ENCODE results near the gene EFCAB8. TPM values are rescaled to one million over a fixed set of nuclear protein-coding genes. Genes with fewer than 3 reads are reported as not detected.

Gene EFCAB8
- total and polyA plus RNA-seq, 3 experiments from 2014 or later, result 0.35 to 0.69 TPM; not detected in 1

GRCh38 chr20:32891926-32892660 is 33.4 kb downstream of the EFCAB8 start:
- peaks cover 0 to 2% of the 10 kb centered on the region in 2 donors for H3K27me3 Mint-ChIP-seq
- H3K4me3 Mint-ChIP-seq, result no peak overlapping the region
- Histone ChIP-seq H3K27me3 (ENCODE audit: insufficient read depth, low read length, poor library complexity, severe bottlenecking) (no peaks in the 10 kb centered on the region), H3K27ac (ENCODE audit: low read depth, low read length) (no peak overlapping the region), H3K36me3 (ENCODE audit: insufficient read depth, low read length) (no peaks in the 10 kb centered on the region), H3K4me1 (ENCODE audit: insufficient read depth, low read length) (no peaks in the 10 kb centered on the region), H3K9me3 (ENCODE audit: low read length) (no peaks in the 10 kb centered on the region), H3K4me3 (ENCODE audit: low read length) (no peak overlapping the region)
- no peaks in the 10 kb centered on the region for H3K9me3 Mint-ChIP-seq
- no peaks in the 10 kb centered on the region for H3K4me1 Mint-ChIP-seq
- ChIA-PET CTCF (interaction anchor here (1.3 kb wide), 1 partner anchor 10 kb away, joined by 3 read pairs; no protein-coding TSS in a partner anchor), POLR2A (no interaction called here)
- peaks cover 0 to 4% (median under 1%) of the 10 kb centered on the region in 3 donors for H3K36me3 Mint-ChIP-seq
- no peak for DNase-seq
- H3K27ac Mint-ChIP-seq, result peak overlapping the region in 1 of 8 donors; percentile 7

GRCh38 chr20:32893263-32894025 is 34.7 kb downstream of the EFCAB8 start:
- no peak overlapping the region for H3K4me3 ChIP-seq (ENCODE audit: low read length)
- Mint-ChIP-seq H3K4me3 (no peak overlapping the region), H3K36me3 (peaks cover 0 to 4% (median 0%) of the 10 kb centered on the region in 3 donors), H3K4me1 (no peaks in the 10 kb centered on the region), H3K27me3 (peaks cover 0 to 2% of the 10 kb centered on the region in 2 donors), H3K27ac (peak overlapping the region in 1 of 8 donors; percentile 7), H3K9me3 (no peaks in the 10 kb centered on the region)
- no peaks in the 10 kb centered on the region for H3K36me3 ChIP-seq (ENCODE audit: insufficient read depth, low read length)
- no peak for DNase-seq
- no peak overlapping the region for H3K27ac ChIP-seq (ENCODE audit: low read depth, low read length)
- H3K4me1 ChIP-seq (ENCODE audit: insufficient read depth, low read length), result no peaks in the 10 kb centered on the region
- ChIA-PET CTCF (no interaction called here), POLR2A (no interaction called here)
- H3K27me3 ChIP-seq (ENCODE audit: insufficient read depth, low read length, poor library complexity, severe bottlenecking), result no peaks in the 10 kb centered on the region
- no peaks in the 10 kb centered on the region for H3K9me3 ChIP-seq (ENCODE audit: low read length)

GRCh38 chr20:32894026-32894483 is 35.3 kb downstream of the EFCAB8 start:
- no peaks in the 10 kb centered on the region for H3K9me3 ChIP-seq (ENCODE audit: low read length)
- CTCF ChIA-PET, result no interaction called here
- Mint-ChIP-seq H3K27me3 (peaks cover 0 to 2% of the 10 kb centered on the region in 2 donors), H3K4me3 (no peak overlapping the region), H3K27ac (no peak overlapping the region), H3K9me3 (no peaks in the 10 kb centered on the region), H3K4me1 (no peaks in the 10 kb centered on the region), H3K36me3 (peaks cover 0 to 4% (median 0%) of the 10 kb centered on the region in 3 donors)
- H3K27me3 ChIP-seq (ENCODE audit: insufficient read depth, low read length, poor library complexity, severe bottlenecking), result no peaks in the 10 kb centered on the region
- no peak overlapping the region for H3K4me3 ChIP-seq (ENCODE audit: low read length)
- DNase-seq, result peak in 1 of 5 donors; percentile 38
- no peak overlapping the region for H3K27ac ChIP-seq (ENCODE audit: low read depth, low read length)
- H3K36me3 ChIP-seq (ENCODE audit: insufficient read depth, low read length), result no peaks in the 10 kb centered on the region
- H3K4me1 ChIP-seq (ENCODE audit: insufficient read depth, low read length), result no peaks in the 10 kb centered on the region
- POLR2A ChIA-PET, result no interaction called here

GRCh38 chr20:32894711-32895355 is 36.1 kb downstream of the EFCAB8 start:
- peaks cover 0 to 2% of the 10 kb centered on the region in 2 donors for H3K27me3 Mint-ChIP-seq
- no peaks in the 10 kb centered on the region for H3K9me3 Mint-ChIP-seq
- H3K4me3 ChIP-seq (ENCODE audit: low read length), result no peak overlapping the region
- H3K27ac ChIP-seq (ENCODE audit: low read depth, low read length), result no peak overlapping the region
- no peak overlapping the region for H3K27ac Mint-ChIP-seq
- H3K4me1 Mint-ChIP-seq, result no peaks in the 10 kb centered on the region
- H3K4me3 Mint-ChIP-seq, result no peak overlapping the region
- no peaks in the 10 kb centered on the region for H3K36me3 ChIP-seq (ENCODE audit: insufficient read depth, low read length)
- H3K4me1 ChIP-seq (ENCODE audit: insufficient read depth, low read length), result no peaks in the 10 kb centered on the region
- peaks cover 0 to 4% (median 0%) of the 10 kb centered on the region in 3 donors for H3K36me3 Mint-ChIP-seq
- ChIA-PET CTCF (no interaction called here), POLR2A (interaction anchor here (0.7 kb wide), 1 partner anchor 281 kb away, joined by 3 read pairs; no protein-coding TSS in a partner anchor)
- no peaks in the 10 kb centered on the region for H3K9me3 ChIP-seq (ENCODE audit: low read length)
- no peak for DNase-seq
- no peaks in the 10 kb centered on the region for H3K27me3 ChIP-seq (ENCODE audit: insufficient read depth, low read length, poor library complexity, severe bottlenecking)

- Histone ChIP-seq H3K27ac (ENCODE audit: low read depth, low read length) (no peak overlapping the region), H3K36me3 (ENCODE audit: insufficient read depth, low read length) (no peaks in the 10 kb centered on the region), H3K9me3 (ENCODE audit: low read length) (no peaks in the 10 kb centered on the region), H3K27me3 (ENCODE audit: insufficient read depth, low read length, poor library complexity, severe bottlenecking) (no peaks in the 10 kb centered on the region), H3K4me3 (ENCODE audit: low read length) (no peak overlapping the region), H3K4me1 (ENCODE audit: insufficient read depth, low read length) (no peaks in the 10 kb centered on the region)
- no peaks in the 10 kb centered on the region for H3K4me1 Mint-ChIP-seq
- H3K4me3 Mint-ChIP-seq, result no peak overlapping the region
- no peaks in the 10 kb centered on the region for H3K9me3 Mint-ChIP-seq
- peaks cover 0 to 2% of the 10 kb centered on the region in 2 donors for H3K27me3 Mint-ChIP-seq
- peaks cover 0 to 4% (median 0%) of the 10 kb centered on the region in 3 donors for H3K36me3 Mint-ChIP-seq
- CTCF ChIA-PET, result interaction anchor here (1.1 to 1.7 kb wide), 2 partner anchors 107 to 199 kb away, joined by 3 to 4 read pairs; no protein-coding TSS in a partner anchor
- POLR2A ChIA-PET, result interaction anchor here (0.5 kb wide), 1 partner anchor 113 kb away, joined by 3 read pairs; no protein-coding TSS in a partner anchor
- peak overlapping the region in 1 of 8 donors; percentile 42 for H3K27ac Mint-ChIP-seq
- no peak for DNase-seq
Observed at GRCh38 chr20:32896521-32897280, 38.0 kb downstream of the EFCAB8 start.

- no peak overlapping the region for H3K27ac ChIP-seq (ENCODE audit: low read depth, low read length)
- peaks cover 8% of the 10 kb centered on the region for H3K4me1 ChIP-seq (ENCODE audit: insufficient read depth, low read length)
- H3K36me3 Mint-ChIP-seq, result peaks cover 0 to 4% (median 0%) of the 10 kb centered on the region in 3 donors
- H3K27me3 Mint-ChIP-seq, result peaks cover 0 to 2% of the 10 kb centered on the region in 2 donors
- H3K27ac Mint-ChIP-seq, result peak overlapping the region in 2 of 8 donors; percentile 19 to 23
- CTCF ChIA-PET, result no interaction called here
- H3K4me3 Mint-ChIP-seq, result no peak overlapping the region
- no peaks in the 10 kb centered on the region for H3K36me3 ChIP-seq (ENCODE audit: insufficient read depth, low read length)
- DNase-seq, result no peak
- POLR2A ChIA-PET, result no interaction called here
- no peaks in the 10 kb centered on the region for H3K9me3 ChIP-seq (ENCODE audit: low read length)
- no peak overlapping the region for H3K4me3 ChIP-seq (ENCODE audit: low read length)
- peaks cover 7 to 14% (median 10%) of the 10 kb centered on the region in 3 donors for H3K4me1 Mint-ChIP-seq
- H3K27me3 ChIP-seq (ENCODE audit: insufficient read depth, low read length, poor library complexity, severe bottlenecking), result no peaks in the 10 kb centered on the region
- no peaks in the 10 kb centered on the region for H3K9me3 Mint-ChIP-seq
Observed at GRCh38 chr20:32898729-32899128, 40.0 kb downstream of the EFCAB8 start.

All from CD8-positive, alpha-beta memory T cell (primary cell).